ENCODE data around the gene RALGAPA1. TPM values are rescaled to one million over a fixed set of nuclear protein-coding genes. Genes with fewer than 3 reads are reported as not detected.
"Not testable (repeated sequence)": the region's sequence is repeated elsewhere in the genome, so short reads cannot be mapped to it uniquely, and the experiment has no call there.

The RALGAPA1 gene
- polyA plus RNA-seq, 1 donor from 2014 or later = 24.6 TPM

GRCh38 chr14:35808076-35808637, 938 bp downstream of the RALGAPA1 start:
- Mint-ChIP-seq H3K4me3 (peak overlapping the region; percentile 75 to 98 (median 95)), H3K27me3 (no peaks in the 10 kb centered on the region), H3K4me1 (peaks cover 21 to 29% (median 23%) of the 10 kb centered on the region in 3 donors), H3K27ac (peak overlapping the region; percentile 86 to 98 (median 89)), H3K36me3 (no peaks in the 10 kb centered on the region), H3K9me3 (peaks cover 0 to 2% (median 0%) of the 10 kb centered on the region in 3 donors)

GRCh38 chr14:35807131-35807961, 1.7 kb downstream of the RALGAPA1 start:
- peaks cover 0 to 2% (median 0%) of the 10 kb centered on the region in 3 donors for H3K9me3 Mint-ChIP-seq
- H3K4me3 Mint-ChIP-seq = peak overlapping the region; percentile 75 to 93 (median 82)
- H3K27me3 Mint-ChIP-seq = no peaks in the 10 kb centered on the region
- peak overlapping the region in 2 of 3 donors; percentile 89 to 98 for H3K27ac Mint-ChIP-seq
- H3K4me1 Mint-ChIP-seq = peaks cover 21 to 33% (median 27%) of the 10 kb centered on the region in 3 donors
- no peaks in the 10 kb centered on the region for H3K36me3 Mint-ChIP-seq

GRCh38 chr14:35806006-35806907, 2.8 kb downstream of the RALGAPA1 start:
- Mint-ChIP-seq H3K4me1 (peaks cover 28 to 37% (median 30%) of the 10 kb centered on the region in 3 donors), H3K36me3 (no peaks in the 10 kb centered on the region), H3K4me3 (peak overlapping the region in 2 of 4 donors; percentile 45 to 54), H3K9me3 (peaks cover 0 to 3% (median 0%) of the 10 kb centered on the region in 3 donors), H3K27ac (no peak overlapping the region), H3K27me3 (no peaks in the 10 kb centered on the region)

- no peak overlapping the region for H3K27ac Mint-ChIP-seq
- no peak overlapping the region for H3K4me3 Mint-ChIP-seq
- H3K9me3 Mint-ChIP-seq = peaks cover 0 to 1% (median 0%) of the 10 kb centered on the region in 3 donors
- peaks cover 24 to 28% (median 28%) of the 10 kb centered on the region in 3 donors for H3K4me1 Mint-ChIP-seq
- H3K27me3 Mint-ChIP-seq = no peaks in the 10 kb centered on the region
- peaks cover 4% of the 10 kb centered on the region for H3K36me3 Mint-ChIP-seq
Measured at GRCh38 chr14:35797796-35798195, 11.3 kb downstream of the RALGAPA1 start.

- Mint-ChIP-seq H3K27me3 (no peaks in the 10 kb centered on the region), H3K4me3 (no peak overlapping the region), H3K36me3 (peaks cover 2% of the 10 kb centered on the region), H3K4me1 (peaks cover 4 to 19% (median 6%) of the 10 kb centered on the region in 3 donors), H3K9me3 (no peaks in the 10 kb centered on the region), H3K27ac (no peak overlapping the region)
Measured at GRCh38 chr14:35789651-35790050, 19.4 kb downstream of the RALGAPA1 start.

- Mint-ChIP-seq H3K27ac (no peak overlapping the region), H3K4me3 (no peak overlapping the region), H3K27me3 (no peaks in the 10 kb centered on the region), H3K36me3 (peaks cover 10% of the 10 kb centered on the region), H3K9me3 (peaks cover 0 to 1% (median 0%) of the 10 kb centered on the region in 3 donors), H3K4me1 (peaks cover 4 to 19% (median 11%) of the 10 kb centered on the region in 3 donors)
Measured at GRCh38 chr14:35786856-35787255, 22.2 kb downstream of the RALGAPA1 start.

GRCh38 chr14:35783699-35784098, 25.4 kb downstream of the RALGAPA1 start:
- H3K36me3 Mint-ChIP-seq = peaks cover 12% of the 10 kb centered on the region
- H3K4me3 Mint-ChIP-seq = no peak overlapping the region
- no peak overlapping the region for H3K27ac Mint-ChIP-seq
- H3K4me1 Mint-ChIP-seq = peaks cover 2 to 13% (median 10%) of the 10 kb centered on the region in 3 donors
- peaks cover 2 to 4% (median 2%) of the 10 kb centered on the region in 3 donors for H3K9me3 Mint-ChIP-seq
- no peaks in the 10 kb centered on the region for H3K27me3 Mint-ChIP-seq

- Mint-ChIP-seq H3K4me1 (peaks cover under 1 to 6% (median 3%) of the 10 kb centered on the region in 3 donors), H3K27me3 (no peaks in the 10 kb centered on the region), H3K36me3 (peaks cover 12% of the 10 kb centered on the region), H3K9me3 (peaks cover 2 to 4% (median 2%) of the 10 kb centered on the region in 3 donors), H3K4me3 (no peak overlapping the region), H3K27ac (no peak overlapping the region)
Measured at GRCh38 chr14:35779368-35779767, 29.7 kb downstream of the RALGAPA1 start.

- H3K4me1 Mint-ChIP-seq, H3K36me3 Mint-ChIP-seq, H3K4me3 Mint-ChIP-seq, H3K27me3 Mint-ChIP-seq, H3K27ac Mint-ChIP-seq, H3K9me3 Mint-ChIP-seq: not testable (repeated sequence)
Measured at GRCh38 chr14:35777550-35777949, 31.5 kb downstream of the RALGAPA1 start.

- peaks cover 7% of the 10 kb centered on the region for H3K36me3 Mint-ChIP-seq
Measured at GRCh38 chr14:35776823-35777222, 32.3 kb downstream of the RALGAPA1 start.

GRCh38 chr14:35776085-35776484, 33.0 kb downstream of the RALGAPA1 start:
- not testable (repeated sequence) for H3K36me3 Mint-ChIP-seq, H3K9me3 Mint-ChIP-seq, H3K27me3 Mint-ChIP-seq, H3K4me1 Mint-ChIP-seq, H3K27ac Mint-ChIP-seq, H3K4me3 Mint-ChIP-seq

More at GRCh38 chr14:35776823-35777222, 32.3 kb downstream of the RALGAPA1 start:
- Mint-ChIP-seq H3K9me3 (peaks cover under 1 to 4% (median 2%) of the 10 kb centered on the region in 3 donors), H3K4me1 (peaks cover 0 to 3% (median 2%) of the 10 kb centered on the region in 3 donors), H3K27ac (no peak overlapping the region), H3K27me3 (no peaks in the 10 kb centered on the region), H3K4me3 (no peak overlapping the region)

GRCh38 chr14:35766700-35767082, 42.4 kb downstream of the RALGAPA1 start:
- H3K27ac Mint-ChIP-seq = no peak overlapping the region
- peaks cover 9% of the 10 kb centered on the region for H3K36me3 Mint-ChIP-seq
- no peaks in the 10 kb centered on the region for H3K9me3 Mint-ChIP-seq
- H3K4me3 Mint-ChIP-seq = no peak overlapping the region
- no peaks in the 10 kb centered on the region for H3K27me3 Mint-ChIP-seq
- no peaks in the 10 kb centered on the region for H3K4me1 Mint-ChIP-seq

- H3K36me3 Mint-ChIP-seq = peaks cover 7% of the 10 kb centered on the region
- no peaks in the 10 kb centered on the region for H3K4me1 Mint-ChIP-seq
- H3K27me3 Mint-ChIP-seq = no peaks in the 10 kb centered on the region
- H3K4me3 Mint-ChIP-seq = no peak overlapping the region
- no peak overlapping the region for H3K27ac Mint-ChIP-seq
- no peaks in the 10 kb centered on the region for H3K9me3 Mint-ChIP-seq
Measured at GRCh38 chr14:35766036-35766699, 42.9 kb downstream of the RALGAPA1 start.

GRCh38 chr14:35761922-35762321, 47.2 kb downstream of the RALGAPA1 start:
- H3K9me3 Mint-ChIP-seq = no peaks in the 10 kb centered on the region
- peak overlapping the region in 1 of 3 donors; percentile 29 for H3K27ac Mint-ChIP-seq
- peaks cover 8% of the 10 kb centered on the region for H3K36me3 Mint-ChIP-seq
- H3K4me1 Mint-ChIP-seq = no peaks in the 10 kb centered on the region
- no peaks in the 10 kb centered on the region for H3K27me3 Mint-ChIP-seq
- H3K4me3 Mint-ChIP-seq = no peak overlapping the region
